Ovary (tissue), 9 donors: Measurements from ENCODE around the gene CAB39. TPM values are rescaled to one million over a fixed set of nuclear protein-coding genes. Genes with fewer than 3 reads are reported as not detected.

ENCODE experiments used
- DNase-seq, 5 donors: peaks; one replicate each; pipeline ENCODE4 v3.0.0-alpha.2; 2019 to 2020
- H3K27ac ChIP-seq, 2 donors: fragments of 200-600 bp; one replicate each; pipeline versions ENCODE4 v1.5.1 to v1.8.0; 2019 to 2022
- H3K27me3 ChIP-seq: fragments of 200-600 bp; one replicate; pipeline ENCODE4 v1.8.0; 2022
- H3K36me3 ChIP-seq: fragments of 200-600 bp; sonication (generic); one replicate; pipeline ENCODE4 v1.5.1; 2019
- H3K4me1 ChIP-seq: one replicate; pipeline ENCODE4 v1.8.1; 2013; ENCODE audit warnings: mild to moderate bottlenecking, moderate library complexity; ENCODE audit not compliant: insufficient read depth
- H3K4me3 ChIP-seq: fragments of 200-600 bp; sonication (generic); one replicate; pipeline ENCODE4 v1.5.1; 2017
- H3K9me3 ChIP-seq, 2 donors: fragments of 200-600 bp in 1 of 2; sonication (generic) in 1 of 2; one replicate each; pipeline versions ENCODE4 v1.5.1 to v1.8.1; 2013 to 2019; ENCODE audit warnings: mild to moderate bottlenecking in 1 of 2, moderate library complexity in 1 of 2
- EP300 ChIP-seq: sonication (generic); formaldehyde crosslinking; IDR thresholded peaks from one replicate; pipeline ENCODE4 v1.6.1; 2017; ENCODE audit warnings: antibody characterized with exemption
- POLR2A ChIP-seq: fragments of 450-650 bp; IDR thresholded peaks from one replicate; pipeline ENCODE4 v1.6.1; 2017; ENCODE audit warnings: antibody characterized with exemption, mild to moderate bottlenecking, moderate library complexity
- WGBS, 3 donors: extraction: QIAGEN DNeasy Blood & Tissue Kit in 1 of 3; methylation state at CpG; one replicate each; pipeline versions ENCODE4 v1.1.5 to v1.1.7; 2013 to 2017; 5-methylcytosine and 5-hydroxymethylcytosine counted together
- intact Hi-C, 4 donors: fragments of 100-400 bp; cut with DNase I; formaldehyde crosslinking; loops; one replicate each; pipeline versions ENCODE4 v1.11.0 to v1.15.1; 2022 to 2023
- polyA plus RNA-seq, 2 donors: library from polyadenylated mRNA; stranded (reverse); fragments of 200-250 nt in 1 of 2; fragments of 350-450 nt in 1 of 2; fragmentation: Illumina TruSeq in 1 of 2; extraction: RNeasy Lipid Tissue Mini Kit (QIAGEN cat#74804) in 1 of 2; gene quantifications; one replicate each; pipeline ENCODE4 v1.2.3, GENCODE V29; 2013 to 2014
- total RNA-seq, 7 donors: library from RNA; depleted of rRNA in 2 of 7; stranded (reverse); fragments of >200 nt in 2 of 7; fragmentation: NEBNext Ultra II Directional in 3 of 7; extraction: Animal tissue kit (Norgen Biotek cat#: 25700) in 3 of 7; gene quantifications; one replicate each; pipeline versions ENCODE4 v1.1.0 to v1.2.4, GENCODE V29; 2016 to 2023
- TF ChIP-seq, protein P1 (sequence below), 3 donors: fragments of 450-650 bp in 2 of 3; fragments of 200-600 bp in 1 of 3; IDR thresholded peaks; one replicate each; pipeline versions ENCODE4 v1.5.1 to v1.8.0; 2016 to 2022; ENCODE audit warnings: antibody characterized with exemption in 3 of 3, mild to moderate bottlenecking in 1 of 3
- donor health status: DM: no; HTN: no; CAD: no; lungs with moderate emphysema.
- donor health status: DM: no; HTN: no; CAD: no.
- donor health status: Bipolar disorder and iron deficiency.
- donor health status: DM: yes; HTN: yes; CAD: no.
- donor health status: DM: no; HTN: no; CAD: no.
- donor health status: DM: yes; HTN: yes; CAD: no.

Gene CAB39
- total and polyA plus RNA-seq, 9 donors: 24.8 to 64.4 (median 50.4) TPM

GRCh38 chr2:230819433-230819832 is 106.8 kb downstream of the CAB39 start:
- Histone ChIP-seq H3K27me3 (no peaks in the 10 kb centered on the region), H3K9me3 (no peaks in the 10 kb centered on the region), H3K4me3 (no peak overlapping the region), H3K4me1 (no peaks in the 10 kb centered on the region), H3K36me3 (no peaks in the 10 kb centered on the region), H3K27ac (no peak overlapping the region)
- TF ChIP-seq POLR2A: no peak
- TF ChIP-seq, protein P1, sequence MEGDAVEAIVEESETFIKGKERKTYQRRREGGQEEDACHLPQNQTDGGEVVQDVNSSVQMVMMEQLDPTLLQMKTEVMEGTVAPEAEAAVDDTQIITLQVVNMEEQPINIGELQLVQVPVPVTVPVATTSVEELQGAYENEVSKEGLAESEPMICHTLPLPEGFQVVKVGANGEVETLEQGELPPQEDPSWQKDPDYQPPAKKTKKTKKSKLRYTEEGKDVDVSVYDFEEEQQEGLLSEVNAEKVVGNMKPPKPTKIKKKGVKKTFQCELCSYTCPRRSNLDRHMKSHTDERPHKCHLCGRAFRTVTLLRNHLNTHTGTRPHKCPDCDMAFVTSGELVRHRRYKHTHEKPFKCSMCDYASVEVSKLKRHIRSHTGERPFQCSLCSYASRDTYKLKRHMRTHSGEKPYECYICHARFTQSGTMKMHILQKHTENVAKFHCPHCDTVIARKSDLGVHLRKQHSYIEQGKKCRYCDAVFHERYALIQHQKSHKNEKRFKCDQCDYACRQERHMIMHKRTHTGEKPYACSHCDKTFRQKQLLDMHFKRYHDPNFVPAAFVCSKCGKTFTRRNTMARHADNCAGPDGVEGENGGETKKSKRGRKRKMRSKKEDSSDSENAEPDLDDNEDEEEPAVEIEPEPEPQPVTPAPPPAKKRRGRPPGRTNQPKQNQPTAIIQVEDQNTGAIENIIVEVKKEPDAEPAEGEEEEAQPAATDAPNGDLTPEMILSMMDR (IDR thresholded peaks at IDR 0.05): no peak
- DNase-seq: no peak
- intact Hi-C loops: no loop called here
- 96 to 100% (median 97%) methylated on average over 1 of the region's 1 CpG for WGBS, 3 donors

DNA sequence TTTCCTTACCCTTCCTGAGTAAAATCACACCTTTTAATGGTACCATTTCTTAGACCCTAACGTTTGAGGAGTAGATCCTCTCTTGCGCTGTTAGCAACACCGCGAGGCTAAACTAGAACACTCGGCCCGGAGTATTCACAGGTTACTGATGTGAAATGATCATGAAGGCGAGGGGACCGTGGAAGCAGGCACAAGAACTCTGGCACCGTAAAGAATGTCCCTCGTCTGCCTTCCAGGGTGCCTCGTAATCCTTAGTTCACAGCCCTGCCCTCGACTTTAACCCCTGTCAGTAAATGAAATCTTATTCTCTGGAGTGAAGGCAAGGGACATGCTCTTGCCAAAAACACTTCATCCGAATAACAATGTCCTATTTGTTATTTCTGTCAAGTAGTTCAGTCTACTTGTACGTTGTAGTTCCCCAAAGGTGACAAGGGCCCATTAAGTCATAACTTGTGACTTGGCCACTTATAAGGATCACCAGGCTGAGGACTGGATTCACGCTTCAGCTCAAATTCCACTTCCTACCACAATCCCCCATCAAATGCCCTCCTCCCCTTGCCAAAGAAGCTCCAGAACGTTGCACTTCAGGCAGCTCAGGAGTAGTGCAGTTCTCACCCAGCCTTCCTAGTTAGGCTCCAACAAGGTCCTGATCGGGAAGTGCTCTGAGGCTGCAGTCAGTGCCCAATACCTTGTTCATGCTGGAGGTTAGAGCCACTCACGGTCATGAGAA is 108.8 kb downstream of the CAB39 start:
- Histone ChIP-seq H3K27ac (no peak overlapping the region), H3K4me1 (no peaks in the 10 kb centered on the region), H3K4me3 (no peak overlapping the region), H3K36me3 (no peaks in the 10 kb centered on the region), H3K27me3 (no peaks in the 10 kb centered on the region), H3K9me3 (no peaks in the 10 kb centered on the region)
- 72 to 77% (median 77%) methylated on average over 18 of the region's 18 CpGs for WGBS, 3 donors
- no peak for DNase-seq
- intact Hi-C loops: loop anchor here in 1 of 4 donors (5.0 kb wide), 1 partner anchor 166 kb away; no protein-coding TSS in a partner anchor
- TF ChIP-seq POLR2A (no peak), EP300 (no peak)
- TF ChIP-seq, protein P1 (IDR thresholded peaks at IDR 0.05): no peak

DNA sequence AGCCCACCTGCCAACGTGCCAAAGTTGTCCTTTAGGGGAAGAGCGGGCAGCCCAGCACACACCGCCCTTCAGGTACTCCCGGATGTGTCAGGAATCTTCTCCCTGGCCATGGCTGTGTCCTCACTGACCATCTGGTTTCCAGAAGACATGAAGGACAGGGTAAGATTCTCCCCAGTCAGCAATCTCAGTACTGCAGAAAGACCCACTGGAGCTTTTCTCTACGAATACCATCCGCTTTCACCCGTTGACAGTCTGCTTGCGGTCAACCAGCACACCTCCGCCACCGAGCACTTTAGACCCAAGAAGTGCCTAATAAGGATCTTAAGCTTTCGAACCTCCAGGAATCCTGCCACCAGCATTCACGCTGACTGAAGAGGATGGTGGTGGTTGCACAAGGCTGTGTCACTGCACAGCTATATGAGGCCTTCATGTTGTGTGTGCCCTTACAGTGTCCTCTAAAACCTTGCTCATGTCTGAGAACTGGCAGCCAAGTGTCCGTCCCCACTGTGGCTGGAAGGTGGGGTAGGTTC is 109.4 kb downstream of the CAB39 start:
- Histone ChIP-seq H3K27ac (no peak overlapping the region), H3K9me3 (no peaks in the 10 kb centered on the region), H3K4me3 (no peak overlapping the region), H3K27me3 (no peaks in the 10 kb centered on the region), H3K4me1 (no peaks in the 10 kb centered on the region), H3K36me3 (no peaks in the 10 kb centered on the region)
- WGBS, 3 donors: 84 to 88% (median 86%) methylated on average over 13 of the region's 13 CpGs
- intact Hi-C loops: loop anchor here in 1 of 4 donors (5.0 kb wide), 1 partner anchor 165 kb away; no protein-coding TSS in a partner anchor
- TF ChIP-seq EP300 (no peak), POLR2A (no peak)
- TF ChIP-seq, protein P1 (IDR thresholded peaks at IDR 0.05): no peak
- no peak for DNase-seq

GRCh38 chr2:230823264-230823964 is 110.8 kb downstream of the CAB39 start:
- no peak for DNase-seq
- Histone ChIP-seq H3K27me3 (no peaks in the 10 kb centered on the region), H3K36me3 (no peaks in the 10 kb centered on the region), H3K4me1 (no peaks in the 10 kb centered on the region), H3K27ac (no peak overlapping the region), H3K9me3 (no peaks in the 10 kb centered on the region), H3K4me3 (no peak overlapping the region)
- 45 to 58% (median 46%) methylated on average over 10 of the region's 10 CpGs for WGBS, 3 donors
- TF ChIP-seq POLR2A (no peak), EP300 (no peak)
- TF ChIP-seq, protein P1 (IDR thresholded peaks at IDR 0.05): no peak
- intact Hi-C loops: loop anchor here in 1 of 4 donors (5.0 kb wide), 1 partner anchor 164 kb away; no protein-coding TSS in a partner anchor
